ENCODE data around the gene MIA.

MIA gene

GRCh38 chr19:40799558-40800338, 24.4 kb downstream of the MIA start (continued):
- TF ChIP-seq ZNF513 (tag by site-specific recombination; IDR thresholded peaks at IDR 0.05) (no peak), ZNF621 (tag by site-specific recombination; IDR thresholded peaks at IDR 0.05) (no peak), HOXC10 (CRISPR knock-in tag; IDR thresholded peaks at IDR 0.05) (no peak), PBX3 (CRISPR knock-in tag; IDR thresholded peaks at IDR 0.05) (no peak), ZNF514 (tag by site-specific recombination; IDR thresholded peaks at IDR 0.05) (no peak), ZFP41 (tag by site-specific recombination; IDR thresholded peaks at IDR 0.05; ENCODE audit: borderline replicate concordance) (no peak), ZIC2 (tag by site-specific recombination; IDR thresholded peaks at IDR 0.05) (no peak; the same call in 1 of the 2 replicates), ZBTB26 (tag by site-specific recombination; optimal IDR thresholded peaks at IDR 0.05) (peak; percentile 72), BCL6B (tag by site-specific recombination; IDR thresholded peaks at IDR 0.05) (no peak), KLF7 (tag by site-specific recombination; IDR thresholded peaks at IDR 0.05; ENCODE audit: borderline replicate concordance) (peak; percentile 87; the same call in 1 of the 2 replicates), ZNF747 (tag by site-specific recombination; IDR thresholded peaks at IDR 0.05) (no peak), ZNF324 (tag by site-specific recombination; IDR thresholded peaks at IDR 0.05) (no peak), ZSCAN30 (tag by site-specific recombination; IDR thresholded peaks at IDR 0.05) (no peak), SALL2 (tag by site-specific recombination; IDR thresholded peaks at IDR 0.05; ENCODE audit: borderline replicate concordance) (no peak), TRIM28 (IDR thresholded peaks at IDR 0.05; ENCODE audit: borderline replicate concordance, low read length) (no peak), GLI4 (tag by site-specific recombination; IDR thresholded peaks at IDR 0.05) (no peak), ZNF645 (tag by site-specific recombination; IDR thresholded peaks at IDR 0.05) (no peak), ZNF280C (tag by site-specific recombination; IDR thresholded peaks at IDR 0.05) (no peak), ZSCAN23 (tag by site-specific recombination; IDR thresholded peaks at IDR 0.05) (0 out of 2 replicates have a peak, but pooled peaks have one; percentile 34), ZBTB20 (tag by site-specific recombination; IDR thresholded peaks at IDR 0.05) (no peak), ZNF626 (tag by site-specific recombination; IDR thresholded peaks at IDR 0.05) (no peak), ZNF416 (tag by site-specific recombination; IDR thresholded peaks at IDR 0.05) (0 out of 2 replicates have a peak, but pooled peaks have one; percentile 51), ZNF248 (tag by site-specific recombination; IDR thresholded peaks at IDR 0.05) (no peak), ZSCAN5A (tag by site-specific recombination; IDR thresholded peaks at IDR 0.05) (peak; percentile 37; the same call in 1 of the 2 replicates), ZNF843 (tag by site-specific recombination; IDR thresholded peaks at IDR 0.05) (0 out of 2 replicates have a peak, but pooled peaks have one; percentile 29), ZNF19 (tag by site-specific recombination; IDR thresholded peaks at IDR 0.05; ENCODE audit: low read depth) (no peak), SETDB1 (IDR thresholded peaks at IDR 0.05; ENCODE audit: insufficient read length, low read length) (no peak), ZNF830 (tag by site-specific recombination; IDR thresholded peaks at IDR 0.05; ENCODE audit: low read depth) (no peak), ZNF529 (tag by site-specific recombination; IDR thresholded peaks at IDR 0.05; ENCODE audit: insufficient replicate concordance) (no peak), ZNF623 (tag by site-specific recombination; IDR thresholded peaks at IDR 0.05) (peak; percentile 18; the same call in 1 of the 2 replicates)
